Measurements from ENCODE around the gene POU4F1. TPM values are rescaled to one million over a fixed set of nuclear protein-coding genes. Genes with fewer than 3 reads are reported as not detected.

The POU4F1 gene
- total RNA-seq, 1 experiment from 2014 or later = not detected

GRCh38 chr13:78589206-78589605 is 14.1 kb downstream of the POU4F1 start:
- Histone ChIP-seq H3K4me3 (ENCODE audit: low read length) (no peak overlapping the region), H3K9ac (ENCODE audit: low read length) (no peak overlapping the region), H4K20me1 (ENCODE audit: insufficient read depth, low read depth, low read length) (no peaks in the 10 kb centered on the region), H2AFZ (ENCODE audit: low read length) (no peak overlapping the region), H3K27ac (ENCODE audit: low read length) (no peak overlapping the region), H3K4me2 (ENCODE audit: low read depth, low read length, poor library complexity, severe bottlenecking) (no peak overlapping the region), H3K9me2 (replicated peaks; ENCODE audit: insufficient read depth, low read length) (no peaks in the 10 kb centered on the region), H3K27me3 (ENCODE audit: low read length) (no peaks in the 10 kb centered on the region), H3K9me3 (ENCODE audit: low read length) (no peaks in the 10 kb centered on the region), H3K4me1 (ENCODE audit: low read length) (no peaks in the 10 kb centered on the region), H3K79me2 (ENCODE audit: low read length) (no peaks in the 10 kb centered on the region), H3K36me3 (ENCODE audit: insufficient read depth, low read length) (no peaks in the 10 kb centered on the region)
- peak; percentile 66 for DNase-seq

GRCh38 chr13:78587395-78587794 is 16.0 kb downstream of the POU4F1 start:
- Histone ChIP-seq H2AFZ (ENCODE audit: low read length) (no peak overlapping the region), H3K9me2 (replicated peaks; ENCODE audit: insufficient read depth, low read length) (no peaks in the 10 kb centered on the region), H3K9ac (ENCODE audit: low read length) (no peak overlapping the region), H3K36me3 (ENCODE audit: insufficient read depth, low read length) (no peaks in the 10 kb centered on the region), H3K4me3 (ENCODE audit: low read length) (no peak overlapping the region), H3K27ac (ENCODE audit: low read length) (no peak overlapping the region), H3K4me1 (ENCODE audit: low read length) (no peaks in the 10 kb centered on the region), H3K79me2 (ENCODE audit: low read length) (no peaks in the 10 kb centered on the region), H3K9me3 (ENCODE audit: low read length) (no peaks in the 10 kb centered on the region), H4K20me1 (ENCODE audit: insufficient read depth, low read depth, low read length) (no peaks in the 10 kb centered on the region), H3K27me3 (ENCODE audit: low read length) (no peaks in the 10 kb centered on the region), H3K4me2 (ENCODE audit: low read depth, low read length, poor library complexity, severe bottlenecking) (no peak overlapping the region)
- no peak for DNase-seq

GRCh38 chr13:78586706-78587105 is 16.6 kb downstream of the POU4F1 start:
- no peaks in the 10 kb centered on the region for H3K9me3 ChIP-seq (ENCODE audit: low read length)
- no peak overlapping the region for H2AFZ ChIP-seq (ENCODE audit: low read length)
- no peaks in the 10 kb centered on the region for H3K9me2 ChIP-seq (replicated peaks; ENCODE audit: insufficient read depth, low read length)
- H3K4me3 ChIP-seq (ENCODE audit: low read length) = no peak overlapping the region
- no peak overlapping the region for H3K27ac ChIP-seq (ENCODE audit: low read length)
- no peaks in the 10 kb centered on the region for H3K27me3 ChIP-seq (ENCODE audit: low read length)
- no peaks in the 10 kb centered on the region for H3K36me3 ChIP-seq (ENCODE audit: insufficient read depth, low read length)
- H3K9ac ChIP-seq (ENCODE audit: low read length) = no peak overlapping the region
- peak; percentile 72 for DNase-seq
- no peaks in the 10 kb centered on the region for H3K79me2 ChIP-seq (ENCODE audit: low read length)
- H3K4me2 ChIP-seq (ENCODE audit: low read depth, low read length, poor library complexity, severe bottlenecking) = no peak overlapping the region
- no peaks in the 10 kb centered on the region for H4K20me1 ChIP-seq (ENCODE audit: insufficient read depth, low read depth, low read length)
- H3K4me1 ChIP-seq (ENCODE audit: low read length) = no peaks in the 10 kb centered on the region

GRCh38 chr13:78576261-78576660 is 27.1 kb downstream of the POU4F1 start:
- no peaks in the 10 kb centered on the region for H3K9me3 ChIP-seq (ENCODE audit: low read length)
- no peaks in the 10 kb centered on the region for H3K27me3 ChIP-seq (ENCODE audit: low read length)
- no peaks in the 10 kb centered on the region for H4K20me1 ChIP-seq (ENCODE audit: insufficient read depth, low read depth, low read length)
- no peaks in the 10 kb centered on the region for H3K79me2 ChIP-seq (ENCODE audit: low read length)
- H3K9me2 ChIP-seq (replicated peaks; ENCODE audit: insufficient read depth, low read length) = no peaks in the 10 kb centered on the region
- no peak overlapping the region for H2AFZ ChIP-seq (ENCODE audit: low read length)
- H3K27ac ChIP-seq (ENCODE audit: low read length) = no peak overlapping the region
- no peak overlapping the region for H3K4me3 ChIP-seq (ENCODE audit: low read length)
- no peak for DNase-seq
- H3K36me3 ChIP-seq (ENCODE audit: insufficient read depth, low read length) = no peaks in the 10 kb centered on the region
- H3K9ac ChIP-seq (ENCODE audit: low read length) = no peak overlapping the region
- H3K4me1 ChIP-seq (ENCODE audit: low read length) = no peaks in the 10 kb centered on the region
- no peak overlapping the region for H3K4me2 ChIP-seq (ENCODE audit: low read depth, low read length, poor library complexity, severe bottlenecking)

DNA sequence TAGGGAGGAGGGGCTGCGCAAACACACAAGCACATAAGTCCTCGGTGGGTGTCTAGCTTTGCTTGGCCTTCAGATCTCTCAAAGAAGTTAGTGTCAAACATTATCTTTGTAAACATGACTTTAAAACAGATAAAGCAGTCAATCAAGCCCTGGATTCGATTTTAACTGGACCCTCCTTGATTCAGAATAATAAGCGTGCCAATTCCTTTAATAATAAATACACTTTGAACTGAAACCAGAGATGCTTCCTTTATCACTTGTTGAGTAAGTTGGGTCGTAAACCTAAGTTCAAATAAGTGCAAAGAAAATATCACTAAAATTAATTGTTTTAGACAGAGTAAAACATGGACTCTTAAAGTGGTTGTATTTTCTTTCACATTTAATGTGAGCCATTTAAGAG is 30.9 kb downstream of the POU4F1 start:
- no peaks in the 10 kb centered on the region for H3K79me2 ChIP-seq (ENCODE audit: low read length)
- no peaks in the 10 kb centered on the region for H3K9me2 ChIP-seq (replicated peaks; ENCODE audit: insufficient read depth, low read length)
- H3K4me1 ChIP-seq (ENCODE audit: low read length) = no peaks in the 10 kb centered on the region
- no peak for DNase-seq
- H3K4me3 ChIP-seq (ENCODE audit: low read length) = no peak overlapping the region
- H3K9me3 ChIP-seq (ENCODE audit: low read length) = no peaks in the 10 kb centered on the region
- no peak overlapping the region for H3K4me2 ChIP-seq (ENCODE audit: low read depth, low read length, poor library complexity, severe bottlenecking)
- H4K20me1 ChIP-seq (ENCODE audit: insufficient read depth, low read depth, low read length) = no peaks in the 10 kb centered on the region
- H2AFZ ChIP-seq (ENCODE audit: low read length) = no peak overlapping the region
- no peaks in the 10 kb centered on the region for H3K27me3 ChIP-seq (ENCODE audit: low read length)
- no peak overlapping the region for H3K9ac ChIP-seq (ENCODE audit: low read length)
- no peaks in the 10 kb centered on the region for H3K36me3 ChIP-seq (ENCODE audit: insufficient read depth, low read length)
- H3K27ac ChIP-seq (ENCODE audit: low read length) = no peak overlapping the region

GRCh38 chr13:78569029-78569428 is 34.3 kb downstream of the POU4F1 start:
- H3K9ac ChIP-seq (ENCODE audit: low read length) = no peak overlapping the region
- no peaks in the 10 kb centered on the region for H3K27me3 ChIP-seq (ENCODE audit: low read length)
- H3K4me2 ChIP-seq (ENCODE audit: low read depth, low read length, poor library complexity, severe bottlenecking) = no peak overlapping the region
- no peak overlapping the region for H2AFZ ChIP-seq (ENCODE audit: low read length)
- DNase-seq = no peak
- H3K79me2 ChIP-seq (ENCODE audit: low read length) = no peaks in the 10 kb centered on the region
- H3K9me2 ChIP-seq (replicated peaks; ENCODE audit: insufficient read depth, low read length) = no peaks in the 10 kb centered on the region
- H3K4me3 ChIP-seq (ENCODE audit: low read length) = no peak overlapping the region
- no peaks in the 10 kb centered on the region for H3K36me3 ChIP-seq (ENCODE audit: insufficient read depth, low read length)
- no peaks in the 10 kb centered on the region for H3K4me1 ChIP-seq (ENCODE audit: low read length)
- H3K27ac ChIP-seq (ENCODE audit: low read length) = no peak overlapping the region
- H4K20me1 ChIP-seq (ENCODE audit: insufficient read depth, low read depth, low read length) = no peaks in the 10 kb centered on the region
- no peaks in the 10 kb centered on the region for H3K9me3 ChIP-seq (ENCODE audit: low read length)

DNA sequence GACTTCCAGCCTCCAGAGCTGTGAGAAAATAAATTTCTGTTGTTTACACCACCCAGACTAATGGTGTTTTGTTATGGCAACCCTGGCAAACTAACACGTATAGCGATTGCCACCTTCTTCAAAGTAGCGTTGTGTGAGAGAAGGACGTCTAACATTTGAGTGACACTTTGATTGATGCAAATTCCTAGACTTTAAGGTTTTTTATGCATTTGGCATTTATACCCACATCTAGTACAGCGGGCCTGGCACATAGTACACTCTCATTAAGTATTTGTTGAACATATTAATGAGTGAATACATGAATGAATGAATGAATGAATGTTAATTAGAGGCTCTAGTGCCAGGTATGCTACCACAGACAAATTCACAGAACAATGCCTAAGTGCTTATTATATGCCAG is 36.7 kb downstream of the POU4F1 start:
- H4K20me1 ChIP-seq (ENCODE audit: insufficient read depth, low read depth, low read length) = no peaks in the 10 kb centered on the region
- H3K4me3 ChIP-seq (ENCODE audit: low read length) = no peak overlapping the region
- H3K9me2 ChIP-seq (replicated peaks; ENCODE audit: insufficient read depth, low read length) = no peaks in the 10 kb centered on the region
- H3K27ac ChIP-seq (ENCODE audit: low read length) = no peak overlapping the region
- no peaks in the 10 kb centered on the region for H3K36me3 ChIP-seq (ENCODE audit: insufficient read depth, low read length)
- no peaks in the 10 kb centered on the region for H3K4me1 ChIP-seq (ENCODE audit: low read length)
- H3K27me3 ChIP-seq (ENCODE audit: low read length) = no peaks in the 10 kb centered on the region
- no peak for DNase-seq
- no peak overlapping the region for H3K9ac ChIP-seq (ENCODE audit: low read length)
- no peaks in the 10 kb centered on the region for H3K79me2 ChIP-seq (ENCODE audit: low read length)
- H2AFZ ChIP-seq (ENCODE audit: low read length) = no peak overlapping the region
- H3K9me3 ChIP-seq (ENCODE audit: low read length) = no peaks in the 10 kb centered on the region
- H3K4me2 ChIP-seq (ENCODE audit: low read depth, low read length, poor library complexity, severe bottlenecking) = no peak overlapping the region

DNA sequence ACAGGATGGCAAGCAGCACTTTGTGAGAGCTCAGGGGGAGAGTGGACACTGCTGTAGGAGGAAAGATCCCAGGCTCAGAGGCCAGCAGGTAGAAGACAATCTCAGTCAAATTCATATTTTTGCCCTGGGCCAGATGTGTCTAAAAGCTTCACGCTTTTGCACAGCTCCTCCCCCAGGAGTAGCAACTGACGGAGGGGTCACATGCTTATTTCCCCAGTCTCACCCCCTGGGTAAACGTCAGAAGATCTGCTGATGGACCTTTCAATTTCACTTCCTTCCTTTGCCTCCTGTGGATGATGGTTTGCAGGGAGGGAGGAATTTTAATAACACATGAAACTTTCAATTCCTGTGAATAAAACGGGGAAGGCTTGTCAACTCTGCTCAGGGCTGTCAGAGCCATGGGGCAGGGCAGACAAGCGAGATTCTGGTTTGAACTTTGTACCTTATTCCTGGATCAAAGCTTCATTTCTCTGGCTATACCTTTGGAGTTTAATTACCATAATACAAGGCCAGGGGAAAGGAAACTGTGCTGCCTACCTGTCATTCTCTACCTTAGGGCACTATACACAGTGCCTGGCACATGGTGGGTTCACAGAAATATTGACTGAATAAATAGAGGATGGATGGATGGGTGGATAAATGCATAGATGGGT is 41.0 kb downstream of the POU4F1 start:
- no peaks in the 10 kb centered on the region for H3K27me3 ChIP-seq (ENCODE audit: low read length)
- H3K27ac ChIP-seq (ENCODE audit: low read length) = no peak overlapping the region
- H3K9me2 ChIP-seq (replicated peaks; ENCODE audit: insufficient read depth, low read length) = no peaks in the 10 kb centered on the region
- no peaks in the 10 kb centered on the region for H4K20me1 ChIP-seq (ENCODE audit: insufficient read depth, low read depth, low read length)
- H2AFZ ChIP-seq (ENCODE audit: low read length) = no peak overlapping the region
- H3K4me1 ChIP-seq (ENCODE audit: low read length) = no peaks in the 10 kb centered on the region
- H3K4me2 ChIP-seq (ENCODE audit: low read depth, low read length, poor library complexity, severe bottlenecking) = no peak overlapping the region
- H3K9ac ChIP-seq (ENCODE audit: low read length) = no peak overlapping the region
- H3K4me3 ChIP-seq (ENCODE audit: low read length) = no peak overlapping the region
- no peaks in the 10 kb centered on the region for H3K9me3 ChIP-seq (ENCODE audit: low read length)
- no peaks in the 10 kb centered on the region for H3K79me2 ChIP-seq (ENCODE audit: low read length)
- no peak for DNase-seq
- H3K36me3 ChIP-seq (ENCODE audit: insufficient read depth, low read length) = no peaks in the 10 kb centered on the region
